Nephron progenitor cell (in vitro differentiated cells): ENCODE data around the gene RBKS.
"Not testable (repeated sequence)": the region's sequence is repeated elsewhere in the genome, so short reads cannot be mapped to it uniquely, and the experiment has no call there.

ENCODE experiments used
- DNase-seq: peaks from one replicate; pipeline ENCODE4 v3.0.0; 2021
- H3K27ac Mint-ChIP-seq: 2 replicates; pipeline ENCODE4 v1.8.0; 2021; ENCODE audit warnings: mild to moderate bottlenecking, moderate library complexity, mixed read lengths
- H3K27me3 Mint-ChIP-seq: 2 replicates; pipeline ENCODE4 v1.8.0; 2021; ENCODE audit warnings: mild to moderate bottlenecking, low read depth, mixed read lengths; ENCODE audit not compliant: poor library complexity
- H3K36me3 Mint-ChIP-seq: 2 replicates; pipeline ENCODE4 v1.8.0; 2021; ENCODE audit warnings: low read depth, mixed read lengths
- H3K4me1 Mint-ChIP-seq: 2 replicates; pipeline ENCODE4 v1.8.0; 2021; ENCODE audit warnings: mixed read lengths
- H3K4me3 Mint-ChIP-seq: 2 replicates; pipeline ENCODE4 v1.8.0; 2021; ENCODE audit warnings: mild to moderate bottlenecking, moderate library complexity, mixed read lengths
- H3K9me3 Mint-ChIP-seq: 2 replicates; pipeline ENCODE4 v1.8.0; 2021; ENCODE audit warnings: mild to moderate bottlenecking, moderate library complexity, mixed read lengths
- CTCF ChIP-seq: fragments of 200-600 bp; sonication (generic); IDR thresholded peaks from 2 replicates; pipeline ENCODE4 v1.5.0; 2021; ENCODE audit warnings: antibody characterized with exemption

Gene RBKS

DNA sequence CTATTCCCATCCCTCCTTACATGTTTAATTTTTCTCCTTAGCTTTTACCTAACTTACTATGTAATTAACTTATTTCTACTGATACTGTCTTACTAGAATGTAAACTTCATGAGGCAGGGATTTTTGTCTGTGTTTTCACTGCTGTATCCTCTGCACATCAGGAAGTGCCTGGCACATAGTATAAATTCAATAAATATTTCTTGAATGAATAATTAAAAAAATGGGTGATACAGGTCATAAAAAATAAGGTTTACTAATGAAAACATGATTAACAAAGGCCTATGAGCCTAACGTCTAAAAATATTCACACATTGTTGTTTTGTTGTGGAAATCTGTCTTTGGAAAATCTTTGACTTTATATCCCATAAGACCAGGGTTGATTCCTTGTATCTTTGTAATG is 4.5 kb downstream of the RBKS start:
- H3K4me1 Mint-ChIP-seq: peaks cover 17% of the 10 kb centered on the region

DNA sequence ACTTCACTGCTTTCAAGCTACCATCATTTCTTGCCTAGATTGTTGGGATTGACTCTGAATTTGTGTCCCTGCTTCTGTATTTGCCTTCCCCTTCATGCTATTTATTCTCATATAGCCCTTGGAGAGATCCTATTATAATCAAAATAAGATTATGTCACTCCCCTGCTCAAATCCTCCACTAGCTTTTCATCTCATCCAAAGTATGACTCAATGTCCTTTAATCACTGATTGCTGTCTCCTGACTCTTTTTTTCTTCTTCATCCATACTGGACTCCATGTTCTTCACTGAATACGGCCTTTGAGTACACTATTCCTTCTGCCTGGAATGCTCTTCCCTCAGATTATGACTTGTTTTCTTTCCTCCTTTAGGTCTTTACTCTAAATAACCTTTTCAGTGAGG is 5.0 kb downstream of the RBKS start:
- no peak overlapping the region for H3K27ac Mint-ChIP-seq
- peaks cover 4% of the 10 kb centered on the region for H3K27me3 Mint-ChIP-seq
- H3K4me1 Mint-ChIP-seq: peaks cover 15% of the 10 kb centered on the region
- no peak overlapping the region for H3K4me3 Mint-ChIP-seq
- peaks cover 18% of the 10 kb centered on the region for H3K9me3 Mint-ChIP-seq
- TF ChIP-seq CTCF: no peak
- H3K36me3 Mint-ChIP-seq: peaks cover 8% of the 10 kb centered on the region
- no peak for DNase-seq

More for the DNA sequence above, 4.5 kb downstream of the RBKS start:
- peaks cover 14% of the 10 kb centered on the region for H3K9me3 Mint-ChIP-seq
- H3K27ac Mint-ChIP-seq: no peak overlapping the region
- DNase-seq: no peak
- H3K4me3 Mint-ChIP-seq: no peak overlapping the region
- H3K36me3 Mint-ChIP-seq: peaks cover 8% of the 10 kb centered on the region
- peaks cover 4% of the 10 kb centered on the region for H3K27me3 Mint-ChIP-seq
- TF ChIP-seq CTCF: no peak

DNA sequence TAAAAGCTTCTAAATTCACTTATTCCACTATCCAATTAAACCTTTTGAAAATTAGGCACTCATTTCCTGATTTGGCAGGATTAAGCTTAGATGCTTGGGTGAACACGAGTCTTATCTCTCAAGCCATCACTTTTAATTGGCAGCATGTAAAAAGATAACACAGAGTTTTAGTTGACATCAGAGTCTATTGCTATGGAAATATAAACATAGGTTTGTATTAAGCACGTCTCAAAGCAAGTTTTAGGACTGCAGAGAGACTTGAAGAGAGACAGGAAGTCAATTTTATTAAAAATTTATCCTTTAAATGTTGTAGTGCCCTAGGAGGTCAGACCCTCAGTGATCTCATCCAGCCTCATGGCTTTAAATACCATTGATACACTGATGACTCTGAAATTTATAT is 5.6 kb downstream of the RBKS start:
- no peak for TF ChIP-seq CTCF

GRCh38 chr2:27882584-27882922 is 7.6 kb downstream of the RBKS start:
- peaks cover 31% of the 10 kb centered on the region for H3K9me3 Mint-ChIP-seq
- H3K4me1 Mint-ChIP-seq, DNase-seq, H3K36me3 Mint-ChIP-seq, H3K4me3 Mint-ChIP-seq, H3K27me3 Mint-ChIP-seq, H3K27ac Mint-ChIP-seq: not testable (repeated sequence)

More for the DNA sequence above, 5.6 kb downstream of the RBKS start:
- Mint-ChIP-seq H3K36me3 (peaks cover 8% of the 10 kb centered on the region), H3K27ac (no peak overlapping the region), H3K4me3 (no peak overlapping the region), H3K9me3 (peaks cover 22% of the 10 kb centered on the region), H3K4me1 (peaks cover 10% of the 10 kb centered on the region), H3K27me3 (peaks cover 6% of the 10 kb centered on the region)
- no peak for DNase-seq

GRCh38 chr2:27881815-27882583 is 8.2 kb downstream of the RBKS start:
- not testable (repeated sequence) for H3K4me1 Mint-ChIP-seq, DNase-seq, H3K27me3 Mint-ChIP-seq, H3K27ac Mint-ChIP-seq, H3K4me3 Mint-ChIP-seq
- Mint-ChIP-seq H3K9me3 (peaks cover 36% of the 10 kb centered on the region), H3K36me3 (peaks cover 15% of the 10 kb centered on the region)

- peaks cover 51% of the 10 kb centered on the region for H3K9me3 Mint-ChIP-seq
- no peak overlapping the region for H3K4me3 Mint-ChIP-seq
- TF ChIP-seq CTCF: no peak
- DNase-seq: no peak
- no peaks in the 10 kb centered on the region for H3K4me1 Mint-ChIP-seq
- H3K36me3 Mint-ChIP-seq: peaks cover 22% of the 10 kb centered on the region
- peaks cover 6% of the 10 kb centered on the region for H3K27me3 Mint-ChIP-seq
- no peak overlapping the region for H3K27ac Mint-ChIP-seq
Measured at GRCh38 chr2:27878825-27879224, 11.4 kb downstream of the RBKS start.
